Uterus (tissue), 2 donors: ENCODE measurements around the gene LMNB1.

Source experiments
- POLR2A ChIP-seq, 2 donors: fragments of 450-650 bp; IDR thresholded peaks; one replicate each; pipeline ENCODE4 v1.6.1; 2016; ENCODE audit warnings: antibody characterized with exemption in 2 of 2, mild to moderate bottlenecking in 1 of 2, moderate library complexity in 1 of 2
- TF ChIP-seq, protein P1 (sequence below), 4 experiments: fragments of 200-600 bp in 2 of 4; fragments of 450-650 bp in 2 of 4; sonication (generic) in 2 of 4; IDR thresholded peaks; one replicate each; pipeline ENCODE4 v1.5.1; 2016 to 2019; ENCODE audit warnings: antibody characterized with exemption in 4 of 4, mild to moderate bottlenecking in 2 of 4, moderate library complexity in 1 of 4

- TF ChIP-seq, protein P1, sequence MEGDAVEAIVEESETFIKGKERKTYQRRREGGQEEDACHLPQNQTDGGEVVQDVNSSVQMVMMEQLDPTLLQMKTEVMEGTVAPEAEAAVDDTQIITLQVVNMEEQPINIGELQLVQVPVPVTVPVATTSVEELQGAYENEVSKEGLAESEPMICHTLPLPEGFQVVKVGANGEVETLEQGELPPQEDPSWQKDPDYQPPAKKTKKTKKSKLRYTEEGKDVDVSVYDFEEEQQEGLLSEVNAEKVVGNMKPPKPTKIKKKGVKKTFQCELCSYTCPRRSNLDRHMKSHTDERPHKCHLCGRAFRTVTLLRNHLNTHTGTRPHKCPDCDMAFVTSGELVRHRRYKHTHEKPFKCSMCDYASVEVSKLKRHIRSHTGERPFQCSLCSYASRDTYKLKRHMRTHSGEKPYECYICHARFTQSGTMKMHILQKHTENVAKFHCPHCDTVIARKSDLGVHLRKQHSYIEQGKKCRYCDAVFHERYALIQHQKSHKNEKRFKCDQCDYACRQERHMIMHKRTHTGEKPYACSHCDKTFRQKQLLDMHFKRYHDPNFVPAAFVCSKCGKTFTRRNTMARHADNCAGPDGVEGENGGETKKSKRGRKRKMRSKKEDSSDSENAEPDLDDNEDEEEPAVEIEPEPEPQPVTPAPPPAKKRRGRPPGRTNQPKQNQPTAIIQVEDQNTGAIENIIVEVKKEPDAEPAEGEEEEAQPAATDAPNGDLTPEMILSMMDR (IDR thresholded peaks at IDR 0.05), result no peak
- no peak for TF ChIP-seq POLR2A (IDR thresholded peaks at IDR 0.05)
These were observed 70.0 kb downstream of the LMNB1 start for GRCh38 chr5:126846744-126847455.
